ENCODE data around the gene PMPCA.

Gene PMPCA

DNA sequence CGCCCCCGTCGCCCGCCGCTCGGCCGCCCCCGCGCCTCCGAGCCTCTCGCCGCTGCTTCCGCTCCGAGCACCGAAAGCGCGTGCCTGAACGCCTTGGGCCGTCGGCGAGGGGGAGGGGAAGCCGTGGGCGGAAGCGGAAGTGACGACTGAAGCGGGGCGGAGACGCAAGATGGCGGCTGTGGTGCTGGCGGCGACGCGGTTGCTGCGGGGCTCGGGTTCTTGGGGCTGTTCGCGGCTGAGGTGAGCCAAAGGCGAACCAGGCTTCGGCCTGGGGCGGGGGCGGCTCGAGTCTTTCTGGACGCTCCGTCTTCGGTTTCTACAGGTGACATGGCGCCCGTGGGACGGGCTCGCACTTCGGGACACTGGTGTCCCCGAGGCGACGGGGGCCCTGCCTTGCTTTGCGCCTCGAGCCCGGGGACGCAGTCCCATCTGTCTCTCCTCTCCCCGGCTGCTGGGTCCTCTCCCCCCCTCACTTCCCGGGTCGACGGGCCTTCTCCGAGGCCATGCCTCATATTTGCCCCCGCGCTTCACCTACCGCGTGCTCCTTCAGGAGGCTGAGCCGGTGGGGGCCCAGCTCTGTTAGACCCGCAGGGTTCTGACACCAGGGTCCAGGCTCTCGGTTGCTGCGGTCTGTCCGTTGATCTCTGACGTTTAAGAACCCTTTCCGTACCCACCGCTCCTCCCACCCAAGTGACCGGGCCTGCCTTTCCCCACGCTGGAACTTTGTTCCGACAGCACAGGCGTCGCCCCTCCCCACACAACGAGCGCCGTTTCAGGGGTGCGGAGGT, at the start of gene PMPCA, which contains the start of gene ENTR1:
Gene PMPCA, plus strand, starts transcription at position 159 of the 788 bp plus-strand sequence. Its CDS starts 11 bp downstream, at position 170.
Gene ENTR1, minus strand, starts transcription at position 115 of the 788 bp plus-strand sequence. CDS start 217 bp downstream, outside the sequence.
- peak; percentile 89 for DNase-seq (ENCODE audit: low spot score)

DNA sequence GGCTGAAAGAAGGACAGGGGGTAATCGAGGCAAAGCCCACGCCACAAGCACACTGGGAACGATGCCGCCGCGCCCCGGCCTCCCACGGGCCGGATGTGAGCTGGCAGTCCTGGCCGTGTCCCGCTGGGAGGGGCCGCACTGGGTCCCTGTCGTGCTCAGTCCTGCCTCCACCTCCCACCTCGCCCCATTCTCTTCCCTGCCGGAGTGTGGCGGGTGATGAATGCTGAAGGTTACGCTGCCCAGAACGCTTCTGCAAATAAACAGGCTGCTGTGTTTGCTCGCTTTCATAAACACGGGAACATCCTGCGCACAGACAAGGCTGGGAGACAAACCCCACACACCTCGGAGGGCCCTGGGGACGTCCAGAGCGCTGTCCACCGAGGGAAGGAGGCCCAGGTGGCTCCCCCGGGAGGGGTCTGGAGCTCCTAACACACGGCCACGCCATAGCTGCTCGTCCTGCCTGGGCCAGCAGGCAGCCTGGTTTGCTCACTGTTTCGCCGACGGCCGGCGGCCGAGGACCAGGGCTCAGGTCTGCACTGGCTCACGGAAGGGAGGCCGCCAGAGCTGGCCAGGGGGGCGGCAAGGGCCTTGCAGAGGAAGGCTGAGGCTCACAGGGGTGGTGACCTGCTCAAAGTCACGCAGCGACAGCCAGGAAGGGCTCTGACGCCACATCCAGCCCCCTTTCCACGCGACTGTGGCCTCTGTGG, 49.3 kb upstream of the PMPCA start:
- DNase-seq (ENCODE audit: low spot score): no peak

GRCh38 chr9:136361754-136362449, 48.6 kb upstream of the PMPCA start:
- DNase-seq (ENCODE audit: low spot score): no peak

DNA sequence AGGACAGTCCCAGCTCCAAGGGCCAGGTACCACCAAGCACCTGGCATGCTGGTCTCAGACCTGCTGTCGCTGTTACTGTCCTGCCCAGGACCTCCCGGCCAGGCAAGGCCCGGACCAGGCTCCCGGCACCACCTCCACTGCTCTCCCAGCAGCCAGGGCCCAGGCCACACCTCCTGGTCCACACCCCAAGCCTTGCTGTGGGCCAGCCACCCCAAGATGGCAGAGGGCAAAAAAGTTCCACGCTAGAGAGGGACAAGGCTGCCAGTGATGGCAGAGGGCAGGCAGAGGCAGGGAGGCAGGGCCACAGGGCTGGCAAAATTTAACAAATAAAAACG, 48.0 kb upstream of the PMPCA start:
- no peak for DNase-seq (ENCODE audit: low spot score)

GRCh38 chr9:136363106-136363948, 47.1 kb upstream of the PMPCA start, which contains the start of gene DNLZ:
Gene DNLZ (minus strand): TSS chr9:136363744. CDS start chr9:136363714, 30 bp downstream.
- DNase-seq (ENCODE audit: low spot score): peak; percentile 94

- no peak for DNase-seq (ENCODE audit: low spot score)
Measured at GRCh38 chr9:136363949-136364748, 46.3 kb upstream of the PMPCA start.

GRCh38 chr9:136364942-136365774, 45.3 kb upstream of the PMPCA start:
- DNase-seq (ENCODE audit: low spot score): no peak

GRCh38 chr9:136365775-136366222, 44.7 kb upstream of the PMPCA start:
- DNase-seq (ENCODE audit: low spot score): no peak

DNA sequence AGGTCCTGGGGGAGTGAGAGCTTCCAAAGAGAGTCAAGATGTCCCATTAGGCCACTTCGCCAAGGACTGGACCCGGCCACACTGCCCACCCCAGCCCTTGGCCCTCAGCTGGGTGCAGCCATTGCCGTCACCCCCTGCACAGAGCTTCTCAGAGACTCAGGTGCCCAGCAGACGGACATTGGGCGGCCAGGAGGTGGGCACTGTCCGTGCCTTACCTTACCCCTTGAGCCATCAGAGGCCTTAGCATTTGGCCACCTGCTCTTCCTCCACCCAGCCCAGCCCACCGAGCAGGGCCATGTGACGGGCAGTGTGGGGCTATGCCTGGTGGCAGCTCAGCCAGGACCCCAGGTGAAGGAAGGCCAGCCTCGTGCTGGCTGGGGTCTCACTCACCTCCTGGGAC, 43.6 kb upstream of the PMPCA start:
- no peak for DNase-seq (ENCODE audit: low spot score)

DNA sequence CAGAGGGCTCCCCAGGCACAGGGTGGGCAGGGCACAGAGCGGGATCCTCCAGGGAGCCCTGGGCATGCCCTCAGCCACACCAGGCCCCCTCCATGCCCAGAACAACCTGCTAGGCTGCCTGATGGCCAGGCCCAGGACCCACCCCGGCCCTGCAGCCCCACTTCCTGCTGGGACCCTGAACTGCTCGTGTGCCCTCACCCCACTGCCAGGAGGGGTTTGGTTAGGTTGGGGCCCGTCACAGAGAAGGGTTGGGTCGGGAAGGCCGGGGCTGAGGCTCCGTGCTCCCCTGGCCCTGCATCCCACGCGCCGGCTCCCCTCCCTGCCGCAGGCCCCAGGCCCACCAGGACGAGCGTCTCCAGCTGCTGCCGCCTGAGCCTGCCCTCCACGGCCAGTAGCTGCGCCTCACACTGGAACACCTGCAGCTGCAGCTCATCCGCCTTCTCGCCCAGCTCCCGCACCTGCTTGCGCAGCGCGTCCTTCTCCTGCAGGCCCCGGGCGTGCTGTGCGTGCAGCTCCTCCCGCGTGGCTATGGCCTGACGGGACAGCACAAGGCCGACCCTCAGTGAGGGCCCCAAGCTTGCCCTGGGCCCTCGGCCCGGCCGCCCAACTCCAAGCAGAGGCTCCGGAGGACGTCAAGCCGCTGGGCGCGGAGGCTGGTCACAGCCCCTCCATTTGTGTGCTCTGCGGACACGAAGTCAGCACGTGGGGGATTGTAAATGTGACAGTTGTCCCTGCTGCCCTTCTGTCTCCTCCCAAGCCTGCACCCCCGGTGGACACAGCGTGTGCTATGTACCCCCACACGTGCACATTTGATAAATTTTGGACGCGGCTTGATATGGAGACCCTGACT, 42.9 kb upstream of the PMPCA start:
- no peak for DNase-seq (ENCODE audit: low spot score)

DNA sequence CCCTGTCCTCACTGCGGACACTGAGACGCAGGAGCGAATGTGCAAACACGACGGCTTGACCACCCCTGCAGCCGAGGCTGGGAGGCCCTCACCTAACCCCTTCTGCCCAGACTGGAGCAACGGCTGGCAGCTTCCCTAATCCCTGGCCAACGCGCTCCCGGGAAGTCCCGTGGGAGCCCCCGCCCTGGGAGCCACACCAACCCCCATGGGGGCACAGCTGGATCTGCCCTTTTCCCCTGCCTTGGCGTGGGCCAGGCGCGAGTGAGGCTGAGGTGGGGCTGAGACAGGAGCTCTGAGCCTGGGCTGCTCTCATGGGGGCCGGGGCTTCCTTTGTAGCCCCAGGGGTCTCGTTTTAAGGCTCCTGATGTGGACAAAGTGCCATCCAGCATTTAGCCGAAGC, 42.3 kb upstream of the PMPCA start:
- DNase-seq (ENCODE audit: low spot score): no peak

GRCh38 chr9:136370037-136370436, 40.4 kb upstream of the PMPCA start:
- DNase-seq (ENCODE audit: low spot score): no peak

DNA sequence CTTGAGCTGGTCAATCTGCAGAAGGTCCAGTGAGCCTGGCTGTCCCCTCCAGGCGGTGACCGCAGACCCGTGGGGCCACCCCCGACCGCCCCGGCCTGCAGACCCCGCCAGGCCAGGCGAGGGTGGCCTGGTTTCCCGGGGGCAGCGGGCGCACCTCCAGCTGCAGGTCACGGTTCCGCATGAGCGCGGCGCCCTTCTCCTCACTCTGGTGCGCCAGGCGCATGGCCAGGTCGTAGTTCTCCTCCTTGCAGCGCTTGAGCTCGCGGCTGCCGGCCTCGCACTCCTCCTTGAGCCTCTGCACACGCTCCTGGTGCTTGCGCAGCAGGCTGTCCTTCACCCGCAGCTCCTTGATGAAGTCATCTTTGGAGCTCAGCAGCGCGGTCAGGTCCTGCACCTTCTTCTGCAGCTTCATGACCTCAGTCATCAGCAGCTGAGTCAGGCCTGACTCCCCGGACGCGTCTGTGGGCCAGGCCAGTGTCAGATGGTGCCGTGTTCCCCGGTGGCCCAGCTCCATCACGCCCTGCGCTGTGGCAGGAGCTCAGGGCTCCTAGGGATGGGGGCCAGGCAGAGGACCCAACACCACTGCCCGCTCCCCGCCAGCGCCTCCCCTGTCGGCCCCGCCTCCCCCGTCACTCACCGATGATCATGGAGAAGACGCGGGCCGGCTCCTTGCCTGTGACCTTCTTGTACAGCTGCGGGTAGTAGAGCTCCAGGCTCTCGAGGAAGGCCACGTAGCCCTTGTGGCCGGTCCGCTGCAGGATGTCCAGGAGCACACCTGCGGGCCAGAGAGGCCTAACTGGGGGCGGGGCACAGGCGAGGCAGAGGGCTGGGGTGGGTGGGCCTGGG, 39.5 kb upstream of the PMPCA start:
- no peak for DNase-seq (ENCODE audit: low spot score)

DNA sequence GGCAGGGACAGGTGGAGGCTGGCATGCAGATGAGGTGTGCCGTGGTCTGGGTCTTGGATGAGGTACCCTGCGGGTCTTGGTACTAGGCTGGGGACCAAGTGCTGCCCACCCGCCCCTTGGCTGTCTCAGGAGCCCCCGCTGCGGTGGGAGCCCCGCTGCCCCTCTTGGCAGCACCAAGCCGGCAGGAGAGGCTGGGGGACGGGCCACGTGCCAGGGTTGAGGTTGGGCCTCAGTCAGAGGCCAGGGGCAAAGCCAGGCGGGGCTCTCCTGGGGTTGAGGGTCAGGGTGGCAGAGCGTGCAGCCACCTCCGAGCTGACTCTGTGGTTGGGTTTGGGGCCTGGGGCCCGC, 39.0 kb upstream of the PMPCA start:
- no peak for DNase-seq (ENCODE audit: low spot score)

DNA sequence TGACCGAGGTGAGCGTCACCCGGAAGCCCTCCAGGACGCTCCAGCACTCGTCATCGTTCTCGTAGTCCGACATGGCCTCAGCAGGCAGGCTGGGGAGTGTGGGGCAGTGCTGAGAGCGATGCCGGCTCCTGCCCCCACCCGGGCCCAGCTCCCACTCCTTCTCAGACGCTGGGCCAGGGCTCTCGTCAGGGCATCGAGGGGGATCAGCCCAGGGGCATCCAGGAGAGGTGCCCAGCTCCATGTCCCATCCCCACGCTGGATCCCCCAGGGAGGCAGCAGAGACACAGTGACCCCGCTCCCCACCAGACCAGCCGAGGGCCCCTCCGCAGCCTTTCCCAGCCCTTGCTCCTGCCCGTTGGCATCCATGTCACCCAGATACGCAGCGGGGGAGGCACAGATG, 38.5 kb upstream of the PMPCA start:
- no peak for DNase-seq (ENCODE audit: low spot score)

GRCh38 chr9:136372561-136373299, 37.7 kb upstream of the PMPCA start:
- DNase-seq (ENCODE audit: low spot score): no peak
